Upper lobe of left lung (tissue), 6 donors: ENCODE data around the gene RUFY3. TPM values are rescaled to one million over a fixed set of nuclear protein-coding genes. Genes with fewer than 3 reads are reported as not detected.

Experiments used
- ATAC-seq, 2 donors: fragments of 200-7000 bp; cut with Tn5 transposase; one replicate each; pipeline ENCODE4 v1.9.1; 2022; ENCODE audit warnings: mild to moderate bottlenecking in 2 of 2, moderate library complexity in 2 of 2; ENCODE audit not compliant: low FRiP score in 2 of 2
- DNase-seq, 2 donors: peaks; one replicate each; pipeline ENCODE4 v3.0.0-alpha.2; 2019 to 2020
- H3K27ac ChIP-seq, 4 donors: fragments of 200-600 bp; sonication (generic); one replicate each; pipeline ENCODE4 v1.5.1; 2016 to 2019
- H3K27me3 ChIP-seq, 4 donors: fragments of 200-600 bp; sonication (generic); one replicate each; pipeline ENCODE4 v1.5.1; 2017 to 2019
- H3K36me3 ChIP-seq, 4 donors: fragments of 200-600 bp; sonication (generic); one replicate each; pipeline ENCODE4 v1.5.1; 2016 to 2019
- H3K4me1 ChIP-seq, 4 donors: fragments of 200-600 bp; sonication (generic); one replicate each; pipeline ENCODE4 v1.5.1; 2018 to 2019
- H3K4me3 ChIP-seq, 4 donors: fragments of 200-600 bp; sonication (generic); one replicate each; pipeline ENCODE4 v1.5.1; 2017 to 2019; ENCODE audit warnings: mild to moderate bottlenecking in 2 of 4, moderate library complexity in 1 of 4
- H3K9me3 ChIP-seq, 4 donors: fragments of 200-600 bp; sonication (generic); one replicate each; pipeline ENCODE4 v1.5.1; 2018 to 2019
- EP300 ChIP-seq, 4 donors: sonication (generic); formaldehyde crosslinking; IDR thresholded peaks; one replicate each; pipeline ENCODE4 v1.5.1; 2017; ENCODE audit warnings: antibody characterized with exemption in 4 of 4, control low read depth in 2 of 4
- POLR2A ChIP-seq, 4 donors: fragments of 450-650 bp; IDR thresholded peaks; one replicate each; pipeline ENCODE4 v1.5.1; 2016 to 2017; ENCODE audit warnings: antibody characterized with exemption in 4 of 4, mild to moderate bottlenecking in 2 of 4
- POLR2AphosphoS5 ChIP-seq, 2 donors: sonication (generic); formaldehyde crosslinking; IDR thresholded peaks; one replicate each; pipeline ENCODE4 v1.5.1; 2017; ENCODE audit warnings: antibody characterized with exemption in 2 of 2
- WGBS, 2 donors: methylation state at CpG; one replicate each; pipeline ENCODE4 v1.1.5; 2017 to 2018; 5-methylcytosine and 5-hydroxymethylcytosine counted together
- total RNA-seq, 6 donors: library from RNA; depleted of rRNA in 4 of 6; stranded (reverse); fragments of >200 nt in 4 of 6; gene quantifications; one replicate each; pipeline versions ENCODE4 v1.1.0 to v1.2.1, GENCODE V29; 2016 to 2021
- TF ChIP-seq, protein P1 (sequence below), 6 experiments: fragments of 450-650 bp in 4 of 6; fragments of 200-600 bp in 2 of 6; sonication (generic) in 2 of 6; IDR thresholded peaks; one replicate each; pipeline ENCODE4 v1.5.1; 2016 to 2019; ENCODE audit warnings: antibody characterized with exemption in 6 of 6
- donor health status: DM: no; HTN: no; CAD: no; lungs with moderate emphysema.
- donor health status: DM: no; HTN: yes; CAD: no; lungs with severe emphysema.

Gene RUFY3
- total RNA-seq, 6 donors from 2014 or later = 65.1 to 161 (median 80.8) TPM

DNA sequence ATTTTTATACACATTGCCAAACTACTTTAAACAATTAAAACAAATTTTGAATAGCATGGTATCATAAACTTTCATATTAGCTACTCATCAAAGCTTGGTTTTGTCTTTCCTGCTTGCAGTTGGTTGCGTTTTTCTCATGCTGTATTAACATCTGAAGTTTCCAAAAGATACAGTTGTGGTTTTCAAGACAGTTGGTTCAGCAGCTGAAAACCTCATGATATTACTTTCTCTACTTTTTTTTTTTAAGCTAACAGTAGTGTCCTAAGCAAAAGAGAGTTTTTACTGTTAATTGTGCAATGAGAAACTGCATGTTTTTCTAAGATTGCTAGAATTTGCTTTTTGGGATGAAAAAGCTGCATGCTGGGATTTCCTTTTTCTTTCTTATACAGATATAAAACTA, 15.2 kb downstream of the RUFY3 start:
- Histone ChIP-seq H3K27ac (no peak overlapping the region), H3K4me1 (peaks cover 33 to 40% (median 39%) of the 10 kb centered on the region in 4 donors), H3K27me3 (no peaks in the 10 kb centered on the region), H3K36me3 (no peaks in the 10 kb centered on the region), H3K9me3 (no peaks in the 10 kb centered on the region), H3K4me3 (no peak overlapping the region)
- no peak for TF ChIP-seq POLR2A (IDR thresholded peaks at IDR 0.05)
- TF ChIP-seq EP300 (IDR thresholded peaks at IDR 0.05) = no peak
- WGBS, 2 donors = 56 to 76% methylated on average over 1 of the region's 1 CpG
- ATAC-seq (no peak), DNase-seq (no peak)

DNA sequence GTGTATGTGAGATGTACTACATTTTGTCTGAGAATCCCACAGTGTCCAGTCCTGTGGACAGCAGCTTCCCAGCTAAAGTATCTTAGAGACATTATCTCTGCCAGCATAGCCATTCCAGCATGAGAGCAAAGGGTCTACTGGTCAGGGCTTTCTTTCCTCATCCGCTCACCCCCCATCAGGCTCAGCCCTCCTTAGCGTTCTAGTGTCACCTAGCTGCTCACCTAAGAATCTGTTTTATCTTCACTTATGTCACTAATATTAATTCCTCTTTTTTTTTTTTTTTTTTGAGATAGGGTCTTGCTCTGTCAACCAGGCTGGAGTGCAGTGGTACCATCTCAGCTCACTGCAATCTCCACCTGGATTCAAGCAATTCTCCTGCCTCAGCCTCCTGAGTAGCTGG, 15.6 kb downstream of the RUFY3 start:
- H3K27ac ChIP-seq = no peak overlapping the region
- peaks cover 33 to 40% (median 39%) of the 10 kb centered on the region in 4 donors for H3K4me1 ChIP-seq
- H3K27me3 ChIP-seq = no peaks in the 10 kb centered on the region
- DNase-seq (no peak), ATAC-seq (no peak)
- TF ChIP-seq POLR2AphosphoS5 (IDR thresholded peaks at IDR 0.05) = no peak
- TF ChIP-seq POLR2A (IDR thresholded peaks at IDR 0.05) = no peak
- TF ChIP-seq EP300 (IDR thresholded peaks at IDR 0.05) = no peak
- TF ChIP-seq, protein P1, sequence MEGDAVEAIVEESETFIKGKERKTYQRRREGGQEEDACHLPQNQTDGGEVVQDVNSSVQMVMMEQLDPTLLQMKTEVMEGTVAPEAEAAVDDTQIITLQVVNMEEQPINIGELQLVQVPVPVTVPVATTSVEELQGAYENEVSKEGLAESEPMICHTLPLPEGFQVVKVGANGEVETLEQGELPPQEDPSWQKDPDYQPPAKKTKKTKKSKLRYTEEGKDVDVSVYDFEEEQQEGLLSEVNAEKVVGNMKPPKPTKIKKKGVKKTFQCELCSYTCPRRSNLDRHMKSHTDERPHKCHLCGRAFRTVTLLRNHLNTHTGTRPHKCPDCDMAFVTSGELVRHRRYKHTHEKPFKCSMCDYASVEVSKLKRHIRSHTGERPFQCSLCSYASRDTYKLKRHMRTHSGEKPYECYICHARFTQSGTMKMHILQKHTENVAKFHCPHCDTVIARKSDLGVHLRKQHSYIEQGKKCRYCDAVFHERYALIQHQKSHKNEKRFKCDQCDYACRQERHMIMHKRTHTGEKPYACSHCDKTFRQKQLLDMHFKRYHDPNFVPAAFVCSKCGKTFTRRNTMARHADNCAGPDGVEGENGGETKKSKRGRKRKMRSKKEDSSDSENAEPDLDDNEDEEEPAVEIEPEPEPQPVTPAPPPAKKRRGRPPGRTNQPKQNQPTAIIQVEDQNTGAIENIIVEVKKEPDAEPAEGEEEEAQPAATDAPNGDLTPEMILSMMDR (IDR thresholded peaks at IDR 0.05) = no peak
- 87 to 92% methylated on average over 2 of the region's 2 CpGs for WGBS, 2 donors
- no peaks in the 10 kb centered on the region for H3K9me3 ChIP-seq
- no peaks in the 10 kb centered on the region for H3K36me3 ChIP-seq
- no peak overlapping the region for H3K4me3 ChIP-seq

DNA sequence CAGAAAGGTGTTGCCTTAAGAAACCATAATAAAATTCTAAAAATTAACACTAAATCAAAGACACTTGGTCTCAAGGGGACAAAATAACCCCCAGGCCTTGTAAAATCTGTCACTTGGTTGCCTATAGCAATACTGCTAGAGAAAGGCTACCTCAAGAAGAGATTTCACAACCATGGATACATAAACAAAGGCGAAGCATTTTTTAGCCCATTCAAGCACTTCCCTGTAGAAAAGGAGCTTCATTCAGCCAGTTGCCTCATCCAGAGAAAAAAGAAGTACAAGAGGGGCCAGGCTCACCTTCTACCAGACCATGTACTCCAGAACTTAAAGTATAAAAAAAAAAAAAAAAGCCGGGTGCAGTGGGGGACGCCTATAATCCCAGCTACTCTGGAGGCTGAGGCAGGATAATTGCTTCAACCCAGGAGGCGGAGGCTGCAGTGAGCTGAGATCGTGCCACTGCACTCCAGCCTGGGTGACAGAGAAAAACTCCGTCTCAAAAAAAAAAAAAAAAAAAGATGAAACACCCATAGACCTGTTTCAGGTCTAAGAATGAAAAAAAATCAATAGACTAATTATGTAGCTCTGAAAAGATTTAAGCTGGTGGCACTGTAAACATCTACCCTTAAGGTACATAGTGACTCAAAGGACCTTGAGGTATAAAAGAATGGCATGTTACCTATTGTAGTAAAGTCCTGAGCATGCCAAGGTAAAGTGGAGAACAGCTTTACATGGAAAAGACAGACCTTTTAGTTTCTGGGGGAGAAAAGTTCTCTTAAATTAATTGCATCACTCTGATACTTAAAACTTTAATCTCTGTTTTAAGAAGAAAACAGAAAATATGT, 18.0 kb downstream of the RUFY3 start:
- TF ChIP-seq POLR2AphosphoS5 (IDR thresholded peaks at IDR 0.05) (no peak), EP300 (IDR thresholded peaks at IDR 0.05) (no peak), POLR2A (IDR thresholded peaks at IDR 0.05) (no peak)
- TF ChIP-seq, protein P1 (IDR thresholded peaks at IDR 0.05) = no peak

DNA sequence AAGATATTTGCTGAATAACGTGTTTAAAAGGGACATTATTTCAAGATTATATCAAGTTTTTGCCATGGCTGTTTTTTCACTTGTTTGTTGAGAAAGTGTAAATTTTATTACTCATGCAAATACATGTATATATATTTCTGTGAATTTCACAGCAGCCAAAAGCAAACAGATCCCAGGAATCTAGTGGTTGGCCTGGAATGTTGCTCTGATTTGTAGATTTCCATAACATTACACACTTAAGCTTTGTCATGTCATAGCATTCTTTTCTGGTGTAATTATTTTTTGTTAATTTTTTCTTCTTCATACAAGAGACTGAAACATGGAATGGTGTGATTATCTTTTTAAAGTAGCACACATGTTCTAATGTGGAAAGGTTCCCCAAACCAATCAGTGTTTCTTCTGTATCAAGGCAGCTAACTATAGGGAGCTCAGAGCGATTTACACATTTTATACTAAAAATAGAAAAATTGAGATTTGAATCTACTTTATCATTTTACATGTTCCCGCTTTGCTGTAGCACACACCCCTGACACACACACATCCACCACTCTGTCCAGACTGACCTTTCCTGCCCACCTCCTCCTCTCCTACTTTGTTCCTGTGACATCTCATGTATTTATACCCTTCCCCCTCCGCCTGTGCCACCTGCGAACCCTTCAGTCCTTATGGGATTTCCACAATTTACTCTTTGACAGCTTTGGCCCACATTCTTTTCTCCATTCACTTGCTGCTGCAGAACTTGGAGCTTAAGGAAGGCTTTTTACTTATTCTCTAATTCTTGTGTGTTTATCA, 20.3 kb downstream of the RUFY3 start:
- DNase-seq (no peak), ATAC-seq (no peak)
- H3K27ac ChIP-seq = no peak overlapping the region
- H3K4me3 ChIP-seq = no peak overlapping the region
- H3K27me3 ChIP-seq = no peaks in the 10 kb centered on the region
- 77 to 82% methylated on average over 5 of the region's 5 CpGs for WGBS, 2 donors
- TF ChIP-seq POLR2AphosphoS5 (IDR thresholded peaks at IDR 0.05) = no peak
- TF ChIP-seq, protein P1 (IDR thresholded peaks at IDR 0.05) = no peak
- TF ChIP-seq POLR2A (IDR thresholded peaks at IDR 0.05) = no peak
- TF ChIP-seq EP300 (IDR thresholded peaks at IDR 0.05) = no peak
- no peaks in the 10 kb centered on the region for H3K9me3 ChIP-seq
- peaks cover 14 to 21% (median 17%) of the 10 kb centered on the region in 4 donors for H3K4me1 ChIP-seq
- no peaks in the 10 kb centered on the region for H3K36me3 ChIP-seq

More for the DNA sequence above, 18.0 kb downstream of the RUFY3 start:
- DNase-seq = no peak
- Histone ChIP-seq H3K4me1 (peaks cover 30 to 36% (median 31%) of the 10 kb centered on the region in 4 donors), H3K4me3 (no peak overlapping the region), H3K27me3 (no peaks in the 10 kb centered on the region), H3K27ac (peak overlapping the region in 2 of 4 donors; percentile 13 to 27), H3K36me3 (no peaks in the 10 kb centered on the region), H3K9me3 (no peaks in the 10 kb centered on the region)
- WGBS, 2 donors = 60 to 70% methylated on average over 6 of the region's 6 CpGs
- peak; percentile 42 to 70 for ATAC-seq

DNA sequence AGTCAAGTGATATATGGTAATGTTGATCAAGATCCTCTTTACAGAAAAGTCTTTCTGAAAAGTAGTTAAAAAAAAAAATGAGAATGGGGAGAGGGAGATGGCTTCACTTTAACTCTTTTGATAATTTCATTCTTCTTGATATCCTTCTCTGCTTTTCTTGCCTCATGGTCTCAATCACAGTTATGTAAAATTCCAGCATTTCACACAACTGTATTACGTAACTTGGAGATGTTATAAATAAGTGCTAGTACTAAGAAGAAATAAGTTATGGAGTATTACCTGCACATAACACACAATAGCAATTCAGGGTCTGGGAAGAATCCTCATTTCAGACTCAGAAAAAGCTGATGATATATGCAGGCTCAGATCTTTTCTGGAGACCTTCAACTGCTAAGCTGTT, 22.0 kb downstream of the RUFY3 start:
- ATAC-seq (no peak), DNase-seq (no peak)
- H3K9me3 ChIP-seq = no peaks in the 10 kb centered on the region
- no peaks in the 10 kb centered on the region for H3K36me3 ChIP-seq
- whole genome bisulfite sequencing, 2 donors = 59 to 83% methylated on average over 1 of the region's 1 CpG
- H3K27ac ChIP-seq = no peak overlapping the region
- H3K4me3 ChIP-seq = no peak overlapping the region
- TF ChIP-seq POLR2A (IDR thresholded peaks at IDR 0.05) (no peak), EP300 (IDR thresholded peaks at IDR 0.05) (no peak)
- TF ChIP-seq, protein P1 (IDR thresholded peaks at IDR 0.05) = no peak
- H3K4me1 ChIP-seq = peaks cover 10 to 21% (median 15%) of the 10 kb centered on the region in 4 donors
- H3K27me3 ChIP-seq = no peaks in the 10 kb centered on the region
